ENCODE measurements around the gene LCNL1. TPM values are rescaled to one million over a fixed set of nuclear protein-coding genes. Genes with fewer than 3 reads are reported as not detected.

LCNL1 gene
- total and polyA plus RNA-seq, 4 donors = 0.01 to 0.08 TPM; not detected in 2

DNA sequence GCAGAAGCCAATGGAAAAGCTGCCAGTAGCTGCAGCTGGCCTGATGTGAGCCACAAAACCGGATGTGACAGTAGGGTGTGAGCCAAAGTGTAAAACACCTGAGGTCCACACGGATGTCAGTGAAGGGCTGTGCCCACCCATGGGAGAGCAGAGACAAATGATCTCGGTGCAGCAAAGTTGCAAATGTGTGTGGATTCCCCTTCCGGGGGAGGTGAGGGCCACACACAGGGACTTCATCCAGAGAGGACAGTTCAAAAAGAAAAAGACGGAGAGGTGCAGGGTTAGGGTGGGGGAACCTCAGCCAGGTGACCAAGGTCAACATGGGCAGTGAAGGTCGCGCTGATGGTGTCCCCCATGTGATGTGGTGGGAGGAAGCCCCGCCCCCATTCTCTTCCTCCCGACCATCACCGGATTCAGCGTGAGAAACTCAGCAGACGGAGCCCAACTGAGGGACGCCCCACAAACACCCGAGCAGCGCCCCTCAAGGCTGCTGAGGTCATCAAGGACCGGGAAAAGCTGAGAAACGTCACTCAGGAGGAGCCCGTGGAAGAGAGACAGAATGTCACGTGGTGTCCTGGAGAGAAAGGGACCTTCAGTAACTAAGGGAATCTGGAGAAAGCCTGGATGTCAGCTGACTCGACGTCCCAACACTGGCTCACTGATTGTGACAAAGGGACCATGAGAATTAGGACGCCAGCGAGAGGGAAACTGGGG lies 16.9 kb upstream of the LCNL1 start:
- H3K27ac ChIP-seq (ENCODE audit: low read depth in 1 of 2, low read length in 2 of 2) = no peak overlapping the region
- H3K4me1 ChIP-seq (ENCODE audit: control insufficient read depth in 4 of 4, insufficient read depth in 4 of 4, low read length in 3 of 4) = peaks cover 0 to 2% (median 0%) of the 10 kb centered on the region in 4 donors
- WGBS = 28% methylated on average over 23 of the region's 23 CpGs

DNA sequence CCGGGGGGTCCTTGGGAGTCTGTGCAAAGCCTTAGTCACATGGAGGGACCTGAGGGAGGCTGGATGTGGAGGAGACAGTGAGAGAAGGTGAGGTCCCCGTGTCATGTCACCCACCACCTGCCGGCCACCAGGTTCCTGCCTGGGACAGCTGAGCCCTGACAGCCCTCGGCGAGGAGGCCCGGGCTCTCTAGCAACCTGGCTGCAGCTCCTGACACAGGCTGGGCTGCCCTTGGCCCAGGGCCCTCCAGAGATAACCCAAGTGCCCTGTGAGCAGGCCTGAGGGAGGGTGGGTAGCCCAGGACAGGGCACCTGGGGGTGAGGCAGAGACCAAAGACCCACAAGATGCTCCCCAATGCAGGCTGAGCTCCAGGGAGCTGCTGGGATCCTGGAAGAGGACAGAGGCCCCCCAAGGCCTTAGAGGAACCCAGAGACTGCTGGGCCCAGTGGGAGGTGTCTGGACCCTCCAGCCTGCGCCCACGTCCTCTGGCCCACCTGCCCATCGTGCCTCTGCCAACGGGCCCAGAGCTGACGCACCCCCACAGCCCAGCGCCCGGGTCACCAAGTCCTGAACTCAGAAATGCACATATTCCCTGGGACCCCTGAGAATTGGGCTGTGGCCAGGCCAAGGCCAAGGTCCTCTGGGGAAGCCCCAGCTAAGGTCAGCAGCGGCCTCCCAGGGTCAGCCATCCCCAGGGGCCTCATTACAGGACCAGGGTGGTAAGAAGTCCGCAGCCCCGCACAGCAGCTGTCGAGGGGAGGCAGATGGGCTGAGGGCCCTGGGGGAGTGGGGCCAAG lies 14.3 kb upstream of the LCNL1 start:
- 81% methylated on average over 17 of the region's 17 CpGs for WGBS
- no peak for DNase-seq (ENCODE audit: low spot score)
- Histone ChIP-seq H3K9ac (ENCODE audit: low read depth in 1 of 2, low read length in 2 of 2) (no peak overlapping the region), H3K27me3 (ENCODE audit: control insufficient read depth in 4 of 4, insufficient read depth in 4 of 4, low read length in 3 of 4) (no peaks in the 10 kb centered on the region), H3K9me3 (ENCODE audit: control insufficient read depth in 4 of 4, low read length in 3 of 4) (no peaks in the 10 kb centered on the region), H3K4me3 (ENCODE audit: low read depth in 1 of 3, low read length in 3 of 3) (no peak overlapping the region), H3K4me1 (ENCODE audit: control insufficient read depth in 4 of 4, insufficient read depth in 4 of 4, low read length in 3 of 4) (peaks cover 0 to 2% (median 0%) of the 10 kb centered on the region in 4 donors), H3K27ac (ENCODE audit: low read depth in 1 of 2, low read length in 2 of 2) (no peak overlapping the region), H3K36me3 (ENCODE audit: control insufficient read depth in 4 of 4, insufficient read depth in 3 of 4, low read depth in 1 of 4, low read length in 3 of 4) (no peaks in the 10 kb centered on the region)
- TF ChIP-seq FOXA2 (IDR thresholded peaks at IDR 0.05) = no peak
- no peak for TF ChIP-seq YY1 (IDR thresholded peaks at IDR 0.05)
- no peak for TF ChIP-seq JUND (IDR thresholded peaks at IDR 0.05)
- TF ChIP-seq EGR1 (IDR thresholded peaks at IDR 0.05; ENCODE audit: low read depth in 2 of 2) = no peak
- no peak for TF ChIP-seq NR2F2 (IDR thresholded peaks at IDR 0.05)
- no peak for TF ChIP-seq FOXA1 (IDR thresholded peaks at IDR 0.05)
- no peak for TF ChIP-seq RAD21 (IDR thresholded peaks at IDR 0.05)
- TF ChIP-seq, protein P1, sequence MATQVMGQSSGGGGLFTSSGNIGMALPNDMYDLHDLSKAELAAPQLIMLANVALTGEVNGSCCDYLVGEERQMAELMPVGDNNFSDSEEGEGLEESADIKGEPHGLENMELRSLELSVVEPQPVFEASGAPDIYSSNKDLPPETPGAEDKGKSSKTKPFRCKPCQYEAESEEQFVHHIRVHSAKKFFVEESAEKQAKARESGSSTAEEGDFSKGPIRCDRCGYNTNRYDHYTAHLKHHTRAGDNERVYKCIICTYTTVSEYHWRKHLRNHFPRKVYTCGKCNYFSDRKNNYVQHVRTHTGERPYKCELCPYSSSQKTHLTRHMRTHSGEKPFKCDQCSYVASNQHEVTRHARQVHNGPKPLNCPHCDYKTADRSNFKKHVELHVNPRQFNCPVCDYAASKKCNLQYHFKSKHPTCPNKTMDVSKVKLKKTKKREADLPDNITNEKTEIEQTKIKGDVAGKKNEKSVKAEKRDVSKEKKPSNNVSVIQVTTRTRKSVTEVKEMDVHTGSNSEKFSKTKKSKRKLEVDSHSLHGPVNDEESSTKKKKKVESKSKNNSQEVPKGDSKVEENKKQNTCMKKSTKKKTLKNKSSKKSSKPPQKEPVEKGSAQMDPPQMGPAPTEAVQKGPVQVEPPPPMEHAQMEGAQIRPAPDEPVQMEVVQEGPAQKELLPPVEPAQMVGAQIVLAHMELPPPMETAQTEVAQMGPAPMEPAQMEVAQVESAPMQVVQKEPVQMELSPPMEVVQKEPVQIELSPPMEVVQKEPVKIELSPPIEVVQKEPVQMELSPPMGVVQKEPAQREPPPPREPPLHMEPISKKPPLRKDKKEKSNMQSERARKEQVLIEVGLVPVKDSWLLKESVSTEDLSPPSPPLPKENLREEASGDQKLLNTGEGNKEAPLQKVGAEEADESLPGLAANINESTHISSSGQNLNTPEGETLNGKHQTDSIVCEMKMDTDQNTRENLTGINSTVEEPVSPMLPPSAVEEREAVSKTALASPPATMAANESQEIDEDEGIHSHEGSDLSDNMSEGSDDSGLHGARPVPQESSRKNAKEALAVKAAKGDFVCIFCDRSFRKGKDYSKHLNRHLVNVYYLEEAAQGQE (IDR thresholded peaks at IDR 0.05) = no peak

More for the DNA sequence above, 16.9 kb upstream of the LCNL1 start:
- no peak overlapping the region for H3K4me3 ChIP-seq (ENCODE audit: low read depth in 1 of 3, low read length in 3 of 3)
- DNase-seq (ENCODE audit: low spot score) = no peak
- H3K27me3 ChIP-seq (ENCODE audit: control insufficient read depth in 4 of 4, insufficient read depth in 4 of 4, low read length in 3 of 4) = no peaks in the 10 kb centered on the region
- H3K9me3 ChIP-seq (ENCODE audit: control insufficient read depth in 4 of 4, low read length in 3 of 4) = no peaks in the 10 kb centered on the region
- TF ChIP-seq FOXA2 (IDR thresholded peaks at IDR 0.05) (no peak), GABPA (IDR thresholded peaks at IDR 0.05 in 1 of 2, conservative IDR thresholded peaks at IDR 0.05 in 1 of 2) (no peak), CTCF (IDR thresholded peaks at IDR 0.05; ENCODE audit: low read depth, low read length, missing input control) (no peak), ZBTB33 (IDR thresholded peaks at IDR 0.05) (no peak), FOXA1 (IDR thresholded peaks at IDR 0.05) (no peak)
- no peak overlapping the region for H3K9ac ChIP-seq (ENCODE audit: low read depth in 1 of 2, low read length in 2 of 2)
- H3K36me3 ChIP-seq (ENCODE audit: control insufficient read depth in 4 of 4, insufficient read depth in 3 of 4, low read depth in 1 of 4, low read length in 3 of 4) = no peaks in the 10 kb centered on the region
